Fibroblast of lung (primary cell): Measurements from ENCODE around the gene POLR1D. TPM values are rescaled to one million over a fixed set of nuclear protein-coding genes. Genes with fewer than 3 reads are reported as not detected.

Experiments
- DNase-seq, 2 donors: peaks; one replicate each; pipeline versions ENCODE4 v3.0.0 to v3.0.0-alpha.2; 2010; ENCODE audit warnings: low read depth in 2 of 2
- H2AFZ ChIP-seq: 2 replicates; pipeline ENCODE4 v1.5.1; 2012; ENCODE audit warnings: low read length, control low read depth, inconsistent platforms
- H3K27ac ChIP-seq: 2 replicates; pipeline ENCODE4 v1.5.1; 2011; ENCODE audit warnings: low read length, control low read depth; ENCODE audit not compliant: insufficient read depth
- H3K27me3 ChIP-seq: 2 replicates; pipeline ENCODE4 v1.5.1; 2011; ENCODE audit warnings: mild to moderate bottlenecking, low read length; ENCODE audit not compliant: control insufficient read depth, insufficient read depth
- H3K36me3 ChIP-seq: 2 replicates; pipeline ENCODE4 v1.5.1; 2011; ENCODE audit warnings: low read length; ENCODE audit not compliant: control insufficient read depth, insufficient read depth
- H3K4me1 ChIP-seq: 2 replicates; pipeline ENCODE4 v1.5.1; 2011; ENCODE audit warnings: low read length; ENCODE audit not compliant: control insufficient read depth, insufficient read depth; ENCODE audit errors: extremely low read depth
- H3K4me2 ChIP-seq: 2 replicates; pipeline ENCODE4 v1.5.1; 2011; ENCODE audit warnings: low read length, control low read depth; ENCODE audit not compliant: insufficient read depth; ENCODE audit errors: extremely low read depth
- H3K4me3 ChIP-seq, 4 experiments: fragments of 200-600 bp in 1 of 4; sonication (generic) in 1 of 4; replicated peaks in 1 of 4; 2 replicates each; pipeline ENCODE4 v1.5.1; 2011 to 2016; ENCODE audit warnings: low read length in 4 of 4, low read depth in 3 of 4, mild to moderate bottlenecking in 3 of 4, control low read depth in 2 of 4, inconsistent platforms in 1 of 4, mixed read lengths in 1 of 4; ENCODE audit not compliant: insufficient read depth in 1 of 4; ENCODE audit errors: control extremely low read depth in 1 of 4
- H3K79me2 ChIP-seq: 2 replicates; pipeline ENCODE4 v1.5.1; 2012; ENCODE audit warnings: mild to moderate bottlenecking, low read length, inconsistent platforms; ENCODE audit not compliant: control insufficient read depth, insufficient read depth
- H3K9ac ChIP-seq: 2 replicates; pipeline ENCODE4 v1.5.1; 2011; ENCODE audit warnings: mild to moderate bottlenecking, low read length, control low read depth; ENCODE audit not compliant: insufficient read depth
- H3K9me3 ChIP-seq: 2 replicates; pipeline ENCODE4 v1.5.1; 2012; ENCODE audit warnings: low read depth, low read length; ENCODE audit not compliant: control insufficient read depth, insufficient read depth
- H4K20me1 ChIP-seq: 2 replicates; pipeline ENCODE4 v1.5.1; 2011; ENCODE audit warnings: low read length; ENCODE audit not compliant: control insufficient read depth, insufficient read depth; ENCODE audit errors: extremely low read depth
- EZH2 ChIP-seq: IDR thresholded peaks from 2 replicates; pipeline ENCODE4 v1.5.1; 2012; ENCODE audit warnings: low read length, control low read depth, mild to moderate bottlenecking; ENCODE audit errors: missing control alignments
- polyA plus RNA-seq, 2 donors: library from polyadenylated mRNA; depleted of rRNA in 1 of 2; stranded (reverse) in 1 of 2; unstranded in 1 of 2; fragments of >200 nt; gene quantifications; 2 replicates each; pipeline ENCODE4 v1.2.1, GENCODE V29; 2011 to 2012; ENCODE audit warnings: missing spikeins in 1 of 2
- total RNA-seq: library from RNA; depleted of rRNA; stranded (reverse); fragments of >200 nt; gene quantifications from 2 replicates; pipeline ENCODE4 v1.2.1, GENCODE V29; 2014
- TF ChIP-seq, protein P1 (sequence below), 2 donors: IDR thresholded peaks in 1 of 2; conservative IDR thresholded peaks in 1 of 2; 1 replicate in 1 of 2; 2 replicates in 1 of 2; pipeline ENCODE4 v1.5.1; 2011 to 2012; ENCODE audit warnings: low read length in 2 of 2, control low read depth in 1 of 2, inconsistent platforms in 1 of 2, low read depth in 1 of 2, mild to moderate bottlenecking in 1 of 2

The POLR1D gene
- total and polyA plus RNA-seq, 2 donors (not counting 1 experiment from before 2014, with no cell fraction given): 84.6 to 96.0 TPM

DNA sequence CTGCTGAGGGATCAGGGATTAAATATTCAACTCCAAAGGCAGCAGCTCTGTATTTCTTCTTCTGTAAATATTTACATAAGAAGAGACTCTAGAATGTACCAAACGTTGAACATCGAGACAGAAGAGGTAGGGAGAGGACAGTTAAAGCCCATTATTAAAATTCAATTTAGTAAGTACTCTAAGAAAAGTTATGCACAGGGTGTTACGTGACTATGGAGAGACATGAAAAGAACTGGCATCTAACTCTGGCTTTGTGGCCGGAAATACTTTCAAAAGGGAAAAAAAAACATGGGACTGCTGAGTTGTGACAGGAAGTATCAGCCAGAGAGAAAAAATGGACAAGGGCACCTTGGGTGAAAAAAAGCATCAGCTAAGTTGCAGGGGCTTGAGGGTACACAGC, 38.0 kb upstream of the POLR1D start:
- peak in 1 of 2 donors; percentile 39 for DNase-seq
- no peak overlapping the region for H3K9ac ChIP-seq
- H3K4me3 ChIP-seq: no peak overlapping the region
- H3K27me3 ChIP-seq: no peaks in the 10 kb centered on the region
- H3K9me3 ChIP-seq: no peaks in the 10 kb centered on the region
- peaks cover 3% of the 10 kb centered on the region for H3K4me1 ChIP-seq
- H2AFZ ChIP-seq: peak overlapping the region; percentile 29
- H4K20me1 ChIP-seq: no peaks in the 10 kb centered on the region
- H3K27ac ChIP-seq: no peak overlapping the region
- H3K4me2 ChIP-seq: no peak overlapping the region
- TF ChIP-seq, protein P1, sequence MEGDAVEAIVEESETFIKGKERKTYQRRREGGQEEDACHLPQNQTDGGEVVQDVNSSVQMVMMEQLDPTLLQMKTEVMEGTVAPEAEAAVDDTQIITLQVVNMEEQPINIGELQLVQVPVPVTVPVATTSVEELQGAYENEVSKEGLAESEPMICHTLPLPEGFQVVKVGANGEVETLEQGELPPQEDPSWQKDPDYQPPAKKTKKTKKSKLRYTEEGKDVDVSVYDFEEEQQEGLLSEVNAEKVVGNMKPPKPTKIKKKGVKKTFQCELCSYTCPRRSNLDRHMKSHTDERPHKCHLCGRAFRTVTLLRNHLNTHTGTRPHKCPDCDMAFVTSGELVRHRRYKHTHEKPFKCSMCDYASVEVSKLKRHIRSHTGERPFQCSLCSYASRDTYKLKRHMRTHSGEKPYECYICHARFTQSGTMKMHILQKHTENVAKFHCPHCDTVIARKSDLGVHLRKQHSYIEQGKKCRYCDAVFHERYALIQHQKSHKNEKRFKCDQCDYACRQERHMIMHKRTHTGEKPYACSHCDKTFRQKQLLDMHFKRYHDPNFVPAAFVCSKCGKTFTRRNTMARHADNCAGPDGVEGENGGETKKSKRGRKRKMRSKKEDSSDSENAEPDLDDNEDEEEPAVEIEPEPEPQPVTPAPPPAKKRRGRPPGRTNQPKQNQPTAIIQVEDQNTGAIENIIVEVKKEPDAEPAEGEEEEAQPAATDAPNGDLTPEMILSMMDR (conservative IDR thresholded peaks at IDR 0.05 in 1 of 2, IDR thresholded peaks at IDR 0.05 in 1 of 2; ENCODE audit: low read depth in 1 of 2, low read length in 2 of 2): no peak
- no peak for TF ChIP-seq EZH2
- no peaks in the 10 kb centered on the region for H3K79me2 ChIP-seq
- no peaks in the 10 kb centered on the region for H3K36me3 ChIP-seq

DNA sequence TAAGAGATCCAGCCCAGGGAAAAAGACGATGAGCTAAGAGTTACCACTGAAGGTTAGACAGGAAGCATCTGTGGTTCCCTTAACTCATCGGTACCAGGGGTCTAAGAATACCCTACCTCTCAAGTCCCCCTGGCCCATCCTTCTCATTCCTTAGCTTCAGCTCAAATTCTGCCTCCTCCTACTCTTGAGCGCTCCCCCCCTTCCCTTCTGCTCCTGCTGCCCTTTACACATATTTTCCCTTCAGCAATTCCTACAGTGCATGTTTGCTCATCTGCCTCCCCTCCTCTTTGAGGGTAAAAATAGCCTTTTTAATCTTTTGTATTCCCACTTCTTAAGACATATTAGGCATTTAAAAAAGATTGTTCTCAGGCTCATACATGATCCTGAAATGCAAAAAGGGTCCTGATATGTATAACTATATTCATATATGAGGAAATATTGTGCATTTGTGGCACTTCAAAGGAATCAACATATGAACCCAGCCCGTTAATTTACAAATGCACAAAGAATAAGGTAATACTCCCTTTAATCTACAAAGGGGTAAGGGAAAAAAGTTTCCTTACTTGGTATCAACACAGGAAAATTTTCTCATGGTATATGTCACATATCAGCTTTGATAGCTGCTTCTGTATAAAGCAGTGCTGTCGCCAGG, 34.5 kb upstream of the POLR1D start:
- TF ChIP-seq, protein P1 (conservative IDR thresholded peaks at IDR 0.05 in 1 of 2, IDR thresholded peaks at IDR 0.05 in 1 of 2; ENCODE audit: low read depth in 1 of 2, low read length in 2 of 2): no peak
- TF ChIP-seq EZH2: no peak

DNA sequence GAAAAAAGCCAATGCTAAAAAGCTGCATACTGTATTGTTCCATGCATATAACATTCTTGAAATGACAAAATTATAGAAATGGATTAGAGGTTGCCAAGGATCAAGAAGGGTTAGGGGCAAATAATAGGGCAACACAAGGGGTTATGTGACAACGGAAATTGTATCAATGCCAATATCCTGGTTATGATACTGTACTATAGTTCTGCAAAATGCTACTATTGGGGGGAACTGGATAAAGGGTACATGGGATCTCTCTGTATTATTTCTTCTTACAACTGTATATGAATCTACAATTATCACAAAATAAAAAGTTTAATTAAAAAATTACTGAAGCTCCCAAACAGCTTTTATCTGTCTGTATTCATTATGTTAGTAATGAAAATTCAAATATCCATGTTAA, 33.3 kb upstream of the POLR1D start:
- H3K36me3 ChIP-seq: no peaks in the 10 kb centered on the region
- no peaks in the 10 kb centered on the region for H3K79me2 ChIP-seq
- no peak overlapping the region for H3K4me3 ChIP-seq
- no peaks in the 10 kb centered on the region for H4K20me1 ChIP-seq
- no peak overlapping the region for H3K27ac ChIP-seq
- no peaks in the 10 kb centered on the region for H3K9me3 ChIP-seq
- no peak overlapping the region for H3K4me2 ChIP-seq
- H3K9ac ChIP-seq: no peak overlapping the region
- TF ChIP-seq EZH2: no peak
- TF ChIP-seq, protein P1 (conservative IDR thresholded peaks at IDR 0.05 in 1 of 2, IDR thresholded peaks at IDR 0.05 in 1 of 2; ENCODE audit: low read depth in 1 of 2, low read length in 2 of 2): no peak
- no peak overlapping the region for H2AFZ ChIP-seq
- H3K27me3 ChIP-seq: no peaks in the 10 kb centered on the region
- peaks cover 3% of the 10 kb centered on the region for H3K4me1 ChIP-seq
- no peak for DNase-seq

More for the DNA sequence above, 34.5 kb upstream of the POLR1D start:
- Histone ChIP-seq H3K36me3 (no peaks in the 10 kb centered on the region), H3K27me3 (no peaks in the 10 kb centered on the region), H3K4me1 (peaks cover 3% of the 10 kb centered on the region), H3K27ac (no peak overlapping the region), H3K9me3 (no peaks in the 10 kb centered on the region), H4K20me1 (no peaks in the 10 kb centered on the region), H3K4me3 (no peak overlapping the region), H2AFZ (no peak overlapping the region), H3K4me2 (no peak overlapping the region), H3K79me2 (no peaks in the 10 kb centered on the region), H3K9ac (no peak overlapping the region)
- DNase-seq: no peak
